Activated naive CD4-positive, alpha-beta T cell (primary cell): Measurements from ENCODE around the gene MAPK1IP1L.
"Not testable (repeated sequence)": the region's sequence is repeated elsewhere in the genome, so short reads cannot be mapped to it uniquely, and the experiment has no call there.

Source experiments
- DNase-seq, 4 experiments: peaks; one replicate each; lab custom pipeline; 2025; lab: John Stamatoyannopoulos, UW

The MAPK1IP1L gene

GRCh38 chr14:55054098-55054497, 2.7 kb downstream of the MAPK1IP1L start:
- no peak for DNase-seq

- no peak for DNase-seq
Observed at GRCh38 chr14:55057919-55058318, 6.5 kb downstream of the MAPK1IP1L start.

- DNase-seq = no peak
Observed at GRCh38 chr14:55059333-55059732, 7.9 kb downstream of the MAPK1IP1L start.

GRCh38 chr14:55062517-55063351, 11.3 kb downstream of the MAPK1IP1L start:
- no peak for DNase-seq

- DNase-seq = not testable (repeated sequence)
Observed at GRCh38 chr14:55064896-55065295, 13.4 kb downstream of the MAPK1IP1L start.

- no peak for DNase-seq
Observed at GRCh38 chr14:55065411-55065810, 14.0 kb downstream of the MAPK1IP1L start.

- DNase-seq = no peak
Observed at GRCh38 chr14:55066223-55066622, 14.8 kb downstream of the MAPK1IP1L start.

GRCh38 chr14:55070981-55071411, 19.5 kb downstream of the MAPK1IP1L start:
- DNase-seq = no peak

GRCh38 chr14:55071870-55072640, 20.6 kb downstream of the MAPK1IP1L start:
- DNase-seq = no peak

GRCh38 chr14:55073856-55074255, 22.4 kb downstream of the MAPK1IP1L start:
- no peak for DNase-seq

GRCh38 chr14:55074662-55075061, 23.2 kb downstream of the MAPK1IP1L start:
- no peak for DNase-seq

- no peak for DNase-seq
Observed at GRCh38 chr14:55075628-55076175, 24.3 kb downstream of the MAPK1IP1L start.

GRCh38 chr14:55077170-55078151, 26.0 kb downstream of the MAPK1IP1L start:
- DNase-seq = no peak

- DNase-seq = not testable (repeated sequence)
Observed at GRCh38 chr14:55079961-55080360, 28.5 kb downstream of the MAPK1IP1L start.

GRCh38 chr14:55084401-55085059, 33.1 kb downstream of the MAPK1IP1L start:
- DNase-seq = no peak

GRCh38 chr14:55085060-55085660, 33.7 kb downstream of the MAPK1IP1L start:
- DNase-seq = no peak

- no peak for DNase-seq
Observed at GRCh38 chr14:55086938-55087337, 35.5 kb downstream of the MAPK1IP1L start.

- DNase-seq = no peak
Observed at GRCh38 chr14:55088356-55088755, 36.9 kb downstream of the MAPK1IP1L start.

- no peak for DNase-seq
Observed at GRCh38 chr14:55092341-55092740, 40.9 kb downstream of the MAPK1IP1L start.

- DNase-seq = no peak
Observed at GRCh38 chr14:55094292-55095157, 43.1 kb downstream of the MAPK1IP1L start.
